Loucy (cell line): Measurements from ENCODE around the gene KIAA0232.
"Not testable (repeated sequence)": the region's sequence is repeated elsewhere in the genome, so short reads cannot be mapped to it uniquely, and the experiment has no call there.

Experiments used
- EZH2phosphoT487 ChIP-seq: fragments of 200-600 bp; IDR thresholded peaks from 2 replicates; pipeline ENCODE4 v1.6.1; 2018; ENCODE audit warnings: antibody characterized with exemption, mild to moderate bottlenecking, moderate library complexity, borderline replicate concordance
- TF ChIP-seq, protein P1 (sequence below): fragments of 200-600 bp; sonication (generic); conservative IDR thresholded peaks from 2 replicates; pipeline ENCODE4 v1.5.1; 2014; ENCODE audit warnings: mild to moderate bottlenecking, antibody characterized with exemption, low read length

DNA sequence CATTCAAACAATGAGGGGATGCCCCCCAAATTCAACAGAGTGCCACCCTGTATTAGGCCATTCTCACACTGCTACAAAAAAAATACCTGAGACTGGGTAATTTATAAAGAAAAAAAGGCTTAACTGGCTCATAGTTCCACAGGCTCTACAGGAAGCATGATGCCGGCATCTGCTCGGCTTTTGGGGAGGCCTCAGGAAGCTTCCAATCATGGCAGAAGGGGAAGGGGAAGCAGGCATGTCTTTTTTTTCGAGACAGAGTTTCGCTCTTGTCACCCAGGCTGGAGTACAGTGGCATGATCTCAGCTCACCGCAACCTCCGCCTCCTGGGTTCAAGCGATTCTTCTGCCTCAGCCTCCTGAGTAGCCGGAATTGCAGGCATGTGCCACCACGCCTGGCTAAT lies 108.4 kb downstream of the KIAA0232 start:
- TF ChIP-seq, protein P1, sequence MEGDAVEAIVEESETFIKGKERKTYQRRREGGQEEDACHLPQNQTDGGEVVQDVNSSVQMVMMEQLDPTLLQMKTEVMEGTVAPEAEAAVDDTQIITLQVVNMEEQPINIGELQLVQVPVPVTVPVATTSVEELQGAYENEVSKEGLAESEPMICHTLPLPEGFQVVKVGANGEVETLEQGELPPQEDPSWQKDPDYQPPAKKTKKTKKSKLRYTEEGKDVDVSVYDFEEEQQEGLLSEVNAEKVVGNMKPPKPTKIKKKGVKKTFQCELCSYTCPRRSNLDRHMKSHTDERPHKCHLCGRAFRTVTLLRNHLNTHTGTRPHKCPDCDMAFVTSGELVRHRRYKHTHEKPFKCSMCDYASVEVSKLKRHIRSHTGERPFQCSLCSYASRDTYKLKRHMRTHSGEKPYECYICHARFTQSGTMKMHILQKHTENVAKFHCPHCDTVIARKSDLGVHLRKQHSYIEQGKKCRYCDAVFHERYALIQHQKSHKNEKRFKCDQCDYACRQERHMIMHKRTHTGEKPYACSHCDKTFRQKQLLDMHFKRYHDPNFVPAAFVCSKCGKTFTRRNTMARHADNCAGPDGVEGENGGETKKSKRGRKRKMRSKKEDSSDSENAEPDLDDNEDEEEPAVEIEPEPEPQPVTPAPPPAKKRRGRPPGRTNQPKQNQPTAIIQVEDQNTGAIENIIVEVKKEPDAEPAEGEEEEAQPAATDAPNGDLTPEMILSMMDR: not testable (repeated sequence)
- TF ChIP-seq EZH2phosphoT487: not testable (repeated sequence)
